ENCODE measurements around the gene RPL7L1.
"Not testable (repeated sequence)": the region's sequence is repeated elsewhere in the genome, so short reads cannot be mapped to it uniquely, and the experiment has no call there.

The RPL7L1 gene

DNA sequence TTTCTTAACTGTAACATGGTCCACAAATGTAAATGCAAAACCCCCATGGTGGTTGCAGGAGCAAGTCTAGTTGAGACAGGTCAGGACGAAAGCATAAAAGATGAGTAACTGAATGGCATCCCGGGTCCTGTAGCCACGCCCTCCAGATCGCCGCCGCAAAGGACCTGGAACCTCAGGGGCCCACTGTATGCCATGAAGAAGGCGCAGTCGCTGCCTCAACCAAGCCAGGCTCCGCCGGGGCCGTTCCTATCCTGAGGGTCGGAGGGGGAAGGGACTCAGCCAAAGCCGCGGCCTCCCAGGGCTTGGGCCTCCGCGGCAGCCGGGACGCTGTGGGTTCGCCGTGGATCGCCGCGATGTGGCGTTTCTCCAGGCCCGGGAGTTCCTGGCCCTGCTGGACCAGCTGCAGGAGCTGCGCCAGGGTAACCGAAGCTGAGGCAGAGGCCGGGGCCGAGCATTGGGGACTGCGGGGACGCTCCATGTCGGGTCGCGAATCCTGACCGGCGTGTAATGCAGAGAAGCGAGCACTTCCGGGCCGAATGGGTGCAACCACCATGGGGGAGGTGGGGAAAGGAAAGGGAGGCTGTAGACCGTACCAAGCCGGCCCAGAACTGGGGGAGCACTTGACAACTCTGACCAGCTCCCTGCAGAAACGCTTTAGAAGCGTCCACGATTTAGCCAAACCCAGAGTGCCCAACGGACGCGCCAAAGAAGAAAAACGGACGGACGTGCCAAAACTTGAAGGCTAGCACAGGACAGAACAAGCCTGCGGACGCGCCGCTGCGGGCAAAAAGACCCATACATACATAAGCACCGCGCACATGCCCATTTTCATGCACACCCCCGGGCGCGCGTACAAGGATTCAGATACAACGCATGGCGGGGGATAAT is 11.1 kb downstream of the RPL7L1 start:
- DNase-seq = peak; percentile 94

- no peak for DNase-seq
These were observed 11.8 kb downstream of the RPL7L1 start for GRCh38 chr6:42891199-42891722.

DNA sequence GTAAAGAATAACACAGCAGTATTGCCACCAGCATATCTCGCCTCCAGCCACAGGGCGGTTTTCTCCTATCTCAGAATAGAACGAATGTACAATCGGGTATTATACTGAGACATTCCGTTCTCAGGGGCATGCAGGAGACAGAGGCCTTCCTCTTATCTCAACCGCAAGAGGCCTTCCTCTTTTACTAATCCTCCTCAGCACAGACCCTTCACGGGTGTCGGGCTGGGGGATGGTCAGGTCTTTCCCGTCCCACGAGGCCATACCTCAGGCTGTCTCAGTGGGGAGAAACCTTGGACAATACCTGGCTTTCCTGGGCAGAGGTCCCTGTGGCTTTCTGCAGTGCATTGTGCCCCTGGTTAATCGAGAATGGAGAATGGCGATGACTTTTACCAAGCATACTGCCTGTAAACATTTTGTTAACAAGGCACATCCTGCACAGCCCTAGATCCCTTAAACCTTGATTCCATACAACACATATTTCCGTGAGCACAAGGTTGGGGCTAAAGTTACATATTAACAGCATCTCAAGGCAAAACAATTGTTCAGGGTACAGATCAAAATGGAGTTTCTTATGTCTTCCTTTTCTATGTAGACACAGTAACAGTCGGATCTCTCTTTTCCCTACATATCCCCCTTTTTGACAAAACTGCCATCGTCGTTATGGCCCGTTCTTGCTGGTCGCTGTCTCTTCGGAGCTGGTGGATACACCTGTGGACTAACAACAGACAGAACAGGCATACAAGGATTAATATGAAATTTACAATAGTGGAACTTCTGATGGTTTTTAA is 14.8 kb downstream of the RPL7L1 start:
- DNase-seq = not testable (repeated sequence)

DNA sequence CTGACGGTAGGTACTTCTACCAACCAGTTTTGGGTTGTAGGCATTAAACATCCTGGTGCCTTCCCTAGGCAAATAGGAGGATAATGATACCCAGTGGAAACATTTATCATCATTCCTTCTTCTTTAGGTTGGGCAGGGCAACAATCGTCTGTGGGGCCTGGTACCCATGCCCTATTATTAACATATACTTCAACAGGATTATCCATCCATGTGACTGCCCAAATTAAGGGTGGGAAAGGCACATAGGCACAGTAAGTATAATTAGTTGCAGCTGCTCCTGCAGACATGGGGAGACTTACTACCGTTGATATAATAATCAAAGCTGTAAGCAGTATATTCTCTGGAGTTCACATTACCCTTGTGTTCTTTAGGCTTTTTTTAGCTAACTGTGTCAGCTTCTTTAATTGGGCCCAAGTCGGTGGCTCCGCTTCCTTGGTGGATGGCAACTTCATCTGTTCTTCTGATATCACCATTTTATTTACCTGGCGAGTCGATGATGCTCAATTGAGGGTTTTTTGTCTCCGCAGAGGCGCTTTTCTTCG is 16.8 kb downstream of the RPL7L1 start:
- no peak for DNase-seq

GRCh38 chr6:42898891-42899361 is 19.5 kb downstream of the RPL7L1 start:
- DNase-seq = peak; percentile 54

DNA sequence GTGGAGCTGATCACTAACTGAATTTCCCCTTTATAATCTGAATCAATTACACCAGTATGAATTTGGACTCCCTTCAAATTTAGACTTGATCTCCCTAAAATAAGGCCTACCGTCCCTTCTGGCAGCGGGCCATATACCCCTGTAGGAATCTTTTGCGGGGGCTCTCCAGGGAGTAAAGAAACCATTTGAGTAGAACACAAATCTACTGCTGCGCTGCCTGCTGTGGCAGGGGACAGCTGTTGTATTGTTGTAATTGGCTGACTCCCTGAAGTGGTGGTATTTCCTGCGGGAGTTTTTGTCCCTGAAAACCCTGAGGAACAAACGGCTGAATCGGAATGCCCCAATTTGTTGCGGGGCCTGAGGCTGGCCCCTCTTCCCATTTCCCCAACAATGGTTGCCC is 20.5 kb downstream of the RPL7L1 start:
- peak; percentile 47 for DNase-seq

DNA sequence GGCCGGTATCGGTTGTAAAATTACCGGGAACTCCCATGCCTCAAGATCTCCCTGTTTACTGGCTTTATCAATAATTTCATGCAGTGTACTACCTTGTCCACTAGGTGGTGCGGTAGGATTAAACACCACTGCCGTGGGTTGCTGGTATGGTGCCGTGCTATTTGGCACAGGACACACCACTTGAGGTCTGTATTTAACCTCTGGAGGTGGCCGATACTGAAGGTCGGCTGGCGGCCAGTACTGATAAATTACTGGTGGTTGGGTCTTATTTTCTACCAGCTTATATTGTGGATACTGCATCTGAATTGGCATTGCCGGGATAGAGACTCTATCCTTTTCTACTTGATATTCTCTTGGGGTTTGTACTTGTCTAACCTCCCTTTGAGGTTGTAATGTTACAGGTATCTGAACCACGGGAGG is 22.1 kb downstream of the RPL7L1 start:
- peak; percentile 70 for DNase-seq

- DNase-seq = not testable (repeated sequence)
These were observed 23.2 kb downstream of the RPL7L1 start for GRCh38 chr6:42902429-42903263.

- no peak for DNase-seq
These were observed 25.1 kb downstream of the RPL7L1 start for GRCh38 chr6:42904467-42904866.

DNA sequence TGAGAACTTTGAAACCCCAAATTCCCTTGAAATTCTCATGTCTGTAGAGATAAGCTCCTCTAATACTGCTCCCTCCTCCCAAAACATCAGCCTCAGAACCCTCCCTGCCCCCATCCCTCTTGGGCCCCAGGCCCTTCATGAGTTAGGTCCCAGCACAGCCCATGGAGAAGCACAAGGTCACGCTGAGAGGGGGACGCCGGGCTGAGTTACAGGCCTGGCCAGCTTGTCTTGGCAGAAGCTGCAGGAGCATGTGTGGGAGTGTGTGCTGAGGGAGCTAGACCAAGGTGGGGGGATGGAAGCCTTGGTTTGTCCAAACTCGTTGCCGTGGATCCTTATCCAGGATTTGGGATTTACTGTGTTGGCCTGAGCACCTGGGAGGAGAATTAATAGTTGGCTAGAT is 27.9 kb downstream of the RPL7L1 start:
- peak; percentile 52 for DNase-seq

GRCh38 chr6:42909835-42910234 is 30.4 kb downstream of the RPL7L1 start:
- no peak for DNase-seq

GRCh38 chr6:42911171-42912021 is 32.0 kb downstream of the RPL7L1 start:
- peak; percentile 73 for DNase-seq

DNA sequence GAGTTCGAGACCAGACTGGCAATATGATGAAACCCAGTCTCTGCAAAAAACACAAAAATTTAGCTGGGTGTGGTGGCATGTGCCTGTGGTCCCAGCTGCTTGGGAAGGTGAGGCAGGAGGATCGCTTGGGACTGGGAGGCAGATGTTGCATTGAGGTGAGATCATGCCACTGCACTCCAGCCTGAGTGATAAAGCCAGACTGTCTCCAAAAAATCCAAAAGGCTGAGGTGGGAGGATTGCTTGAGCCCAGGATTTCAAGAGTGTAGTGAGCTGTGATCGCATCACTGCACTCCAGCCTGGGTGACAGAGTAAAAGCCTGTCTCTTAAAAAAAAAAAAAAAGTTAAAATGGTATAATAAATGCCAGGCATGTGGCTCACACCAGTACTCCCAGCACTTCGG is 35.1 kb downstream of the RPL7L1 start:
- no peak for DNase-seq

- DNase-seq = no peak
These were observed 36.3 kb downstream of the RPL7L1 start, which contains the start of gene PTCRA for GRCh38 chr6:42915732-42916131. Gene PTCRA, plus strand, starts transcription at chr6:42916053. Its CDS starts 17 bp downstream, at chr6:42916070.

- no peak for DNase-seq
These were observed 36.9 kb downstream of the RPL7L1 start for GRCh38 chr6:42916288-42916687.

DNA sequence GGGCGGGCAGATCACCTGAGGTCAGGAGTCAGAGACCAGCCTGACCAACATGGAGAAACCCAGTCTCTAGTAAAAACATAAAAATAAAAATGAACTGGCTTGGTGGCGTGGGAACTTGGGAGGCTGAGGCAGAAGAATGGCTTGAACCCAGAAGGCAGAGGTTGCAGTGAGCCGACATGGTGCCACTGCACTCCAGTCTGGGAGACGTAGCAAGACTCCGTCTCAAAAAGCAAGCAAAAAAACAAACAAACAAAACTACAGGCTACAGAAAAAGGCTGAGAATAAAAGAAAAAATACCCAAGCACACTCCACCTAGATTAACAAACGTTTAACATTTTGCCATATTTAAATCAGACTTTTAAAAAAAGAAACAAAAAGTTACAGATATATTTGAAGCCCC is 42.4 kb downstream of the RPL7L1 start:
- DNase-seq = no peak

DNA sequence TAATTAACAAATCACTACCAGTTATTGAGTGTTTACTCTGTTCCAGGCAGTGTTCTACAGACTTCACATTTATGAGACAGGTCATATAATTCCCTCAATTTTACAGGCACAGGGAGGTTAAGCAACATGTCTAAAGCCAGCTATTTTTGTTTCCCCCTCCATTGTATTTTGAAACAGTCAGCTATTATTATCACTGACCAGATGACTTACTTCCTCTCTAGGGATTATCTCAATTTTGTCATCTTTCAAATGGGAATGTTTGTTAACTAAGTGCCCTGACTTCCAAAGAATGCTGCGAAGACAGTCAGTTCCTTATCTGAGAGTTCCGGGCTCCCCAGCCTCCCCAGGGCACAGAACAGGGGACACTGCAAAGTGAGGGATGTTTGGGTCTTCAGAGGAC is 44.2 kb downstream of the RPL7L1 start:
- DNase-seq = no peak

- no peak for DNase-seq
These were observed 45.9 kb downstream of the RPL7L1 start for GRCh38 chr6:42925248-42925857.

- peak; percentile 95 for DNase-seq
These were observed 49.8 kb downstream of the RPL7L1 start, which contains the start of gene CNPY3 for GRCh38 chr6:42928986-42929820. Gene CNPY3, plus strand, starts transcription at chr6:42929480. Its CDS starts 91 bp downstream, at chr6:42929571.
